ENCODE data around the gene SCGB2B2. TPM values are rescaled to one million over a fixed set of nuclear protein-coding genes. Genes with fewer than 3 reads are reported as not detected.

The SCGB2B2 gene
- total and polyA plus RNA-seq, 2 of the 4 experiments (the other 2 are of a cell fraction), result not detected

Small RNA genes lying within 50 kb of the gene (microRNA-seq; reads per million reads assigned to microRNA genes)
- gene RF00611 (ENCODE audit: insufficient read depth, insufficient read length), result not detected

Small RNA genes lying within 50 kb of the gene (small RNA-seq; reads per million reads assigned to genes)
- 0 reads per million in 5 experiments for gene RF00611

Other genes with a start within 250 kb of the SCGB2B2 start
- gene UBA2, start 248.8 kb downstream of the SCGB2B2 start, total RNA-seq (2012; rRNA removed), result 135 and 153 TPM in 2 replicates
- 82.3 and 82.8 TPM in 2 replicates for gene UBA2, start 248.8 kb downstream of the SCGB2B2 start, polyA plus RNA-seq (2012; rRNA removed)
- 35.0 and 48.9 TPM in 2 replicates for gene WTIP, start 195.4 kb downstream of the SCGB2B2 start, total RNA-seq (2012; rRNA removed)
- gene WTIP, start 195.4 kb downstream of the SCGB2B2 start, polyA plus RNA-seq (2012; rRNA removed), result 30.3 and 30.7 TPM in 2 replicates
- 9.5 and 11.1 TPM in 2 replicates for gene ZNF302, start 519 bp upstream of the SCGB2B2 start, total RNA-seq (2012; rRNA removed)
- gene ZNF302, start 519 bp upstream of the SCGB2B2 start, polyA plus RNA-seq (2012; rRNA removed), result 5.9 and 9.1 TPM in 2 replicates
- 7.5 and 11.1 TPM in 2 replicates for gene ZNF181, start 57.1 kb upstream of the SCGB2B2 start, total RNA-seq (2012; rRNA removed)
- 2.7 and 3.8 TPM in 2 replicates for gene ZNF181, start 57.1 kb upstream of the SCGB2B2 start, polyA plus RNA-seq (2012; rRNA removed)
- gene ZNF599, start 96.1 kb upstream of the SCGB2B2 start, total RNA-seq (2012; rRNA removed), result 3.4 and 4.2 TPM in 2 replicates
- gene ZNF599, start 96.1 kb upstream of the SCGB2B2 start, polyA plus RNA-seq (2012; rRNA removed), result 5.9 and 6.5 TPM in 2 replicates
- 2.8 and 2.9 TPM in 2 replicates for gene ZNF30, start 249.7 kb upstream of the SCGB2B2 start, total RNA-seq (2012; rRNA removed)
- 1.1 and 1.3 TPM in 2 replicates for gene ZNF30, start 249.7 kb upstream of the SCGB2B2 start, polyA plus RNA-seq (2012; rRNA removed)

All from IMR-90 (cell line).